Measurements from ENCODE around the gene ZCCHC24. TPM values are rescaled to one million over a fixed set of nuclear protein-coding genes. Genes with fewer than 3 reads are reported as not detected.

ZCCHC24 gene
- polyA plus RNA-seq, 1 of the 3 experiments (the other 2 are of a cell fraction), result 15.8 TPM

GRCh38 chr10:79488336-79488735, 42.9 kb upstream of the ZCCHC24 start (continued):
- TF ChIP-seq MEF2A (IDR thresholded peaks at IDR 0.05; ENCODE audit: borderline replicate concordance, low read depth) (no peak), MAX (IDR thresholded peaks at IDR 0.05; ENCODE audit: low read depth) (peak; percentile 64), RAD21 (IDR thresholded peaks at IDR 0.05; ENCODE audit: low read length) (no peak), YY1 (IDR thresholded peaks at IDR 0.05; ENCODE audit: low read depth) (no peak), MXI1 (IDR thresholded peaks at IDR 0.05; ENCODE audit: low read depth, low read length) (no peak), TEAD4 (IDR thresholded peaks at IDR 0.05; ENCODE audit: borderline replicate concordance, insufficient read depth) (peak; percentile 66), IRF3 (IDR thresholded peaks at IDR 0.05; ENCODE audit: low read depth, low read length) (no peak), TCF12 (IDR thresholded peaks at IDR 0.05) (peak; percentile 66), RXRA (IDR thresholded peaks at IDR 0.05; ENCODE audit: borderline replicate concordance, low read depth) (no peak; the same call in 1 of the 2 replicates), EZH2phosphoT487 (IDR thresholded peaks at IDR 0.05; ENCODE audit: borderline replicate concordance, low read depth) (no peak), FOXJ3 (CRISPR knock-in tag; IDR thresholded peaks at IDR 0.05) (no peak), REST (IDR thresholded peaks at IDR 0.05; ENCODE audit: low read depth, low read length) (peak; percentile 59; the same call in 1 of the 2 replicates), SIN3A (IDR thresholded peaks at IDR 0.05; ENCODE audit: borderline replicate concordance, low read depth, low read length) (no peak), JUND (IDR thresholded peaks at IDR 0.05) (peak; percentile 94), GATA2 (CRISPR knock-in tag; IDR thresholded peaks at IDR 0.05) (no peak), ELF1 (IDR thresholded peaks at IDR 0.05) (no peak), RCOR1 (IDR thresholded peaks at IDR 0.05; ENCODE audit: low read length) (no peak), TAF1 (IDR thresholded peaks at IDR 0.05; ENCODE audit: borderline replicate concordance, low read depth, low read length) (peak; percentile 49; the same call in 1 of the 2 replicates), FOXM1 (IDR thresholded peaks at IDR 0.05; ENCODE audit: low read depth) (no peak), NRF1 (IDR thresholded peaks at IDR 0.05; ENCODE audit: low read depth, low read length) (no peak), PBX3 (IDR thresholded peaks at IDR 0.05) (0 out of 2 replicates have a peak, but pooled peaks have one; percentile 7), NFIC (IDR thresholded peaks at IDR 0.05; ENCODE audit: borderline replicate concordance) (no peak), USF1 (IDR thresholded peaks at IDR 0.05; ENCODE audit: borderline replicate concordance, low read depth) (no peak), SMC3 (IDR thresholded peaks at IDR 0.05; ENCODE audit: low read depth, low read length) (no peak), CHD2 (IDR thresholded peaks at IDR 0.05; ENCODE audit: low read length, partially characterized antibody) (no peak)

All from SK-N-SH (cell line).